ENCODE results near the gene OSR1. TPM values are rescaled to one million over a fixed set of nuclear protein-coding genes. Genes with fewer than 3 reads are reported as not detected.

The OSR1 gene
- total and polyA plus RNA-seq, 2 of the 4 experiments (the other 2 are of a cell fraction) = 12.4 to 48.0 TPM

- H2BK15ac ChIP-seq (ENCODE audit: low read depth, low read length) = no peak overlapping the region
- peak overlapping the region; percentile 77 for H2AFZ ChIP-seq (replicated peaks; ENCODE audit: low read length, poor library complexity)
- ChIA-PET POLR2A (ENCODE audit: unreplicated experiment) (interaction anchor here (0.6 to 1.0 kb wide), 4 partner anchors 9 to 254 kb away, joined by 3 to 10 read pairs (median 6); no protein-coding TSS in a partner anchor), CTCF (interaction anchor here (0.8 kb wide), 2 partner anchors 503 to 837 kb away, joined by 3 read pairs; no protein-coding TSS in a partner anchor)
- H3K4ac ChIP-seq (ENCODE audit: low read depth, low read length) = peak overlapping the region; percentile 91
- H3K14ac ChIP-seq (replicated peaks; ENCODE audit: low read depth, low read length) = peak overlapping the region; percentile 95
- H3K27me3 ChIP-seq (ENCODE audit: control insufficient read depth, insufficient read depth, low read length) = no peaks in the 10 kb centered on the region
- peak overlapping the region; percentile 80 for H3K56ac ChIP-seq (ENCODE audit: extremely low read depth, insufficient read depth, low read length)
- peaks cover 16% of the 10 kb centered on the region for H3K9me1 ChIP-seq (ENCODE audit: insufficient read depth, low read length)
- H3K4me1 ChIP-seq (ENCODE audit: control insufficient read depth, insufficient read depth, low read length) = peaks cover 16% of the 10 kb centered on the region
- peak overlapping the region; percentile 69 for H3K18ac ChIP-seq (ENCODE audit: low read depth, low read length)
- peak; percentile 19 for ATAC-seq (ENCODE audit: low read depth)
- peaks cover 9 to 52% of the 10 kb centered on the region in 2 experiments for H3K79me1 ChIP-seq (ENCODE audit: low read depth in 1 of 2, low read length in 2 of 2)
- intact Hi-C loops (cut with micrococcal nuclease) (loop anchor here (1.0 to 5.0 kb wide), 3 partner anchors 235 to 607 kb away; no protein-coding TSS in a partner anchor), in situ Hi-C loops (cut with MboI; ENCODE audit: low sequenced_read_pairs) (loop anchor here (10.0 kb wide), 1 partner anchor 233 kb away; no protein-coding TSS in a partner anchor), dilution Hi-C loops (cut with HindIII; ENCODE audit: low sequenced_read_pairs, unreplicated experiment) (no loop called here)
- H3K9ac ChIP-seq (ENCODE audit: low read depth, low read length) = peak overlapping the region; percentile 94
- peak overlapping the region; percentile 87 for H2AK9ac ChIP-seq (replicated peaks; ENCODE audit: low read depth, low read length, poor library complexity)
- H3K4me2 ChIP-seq (ENCODE audit: low read depth, low read length) = peak overlapping the region; percentile 92
- H3K9me3 ChIP-seq (ENCODE audit: control insufficient read depth, insufficient read depth, low read length) = no peaks in the 10 kb centered on the region
- peak overlapping the region; percentile 17; the same call in 1 of the 2 replicates for H4K5ac ChIP-seq (ENCODE audit: low read depth, low read length)
- H4K91ac ChIP-seq (ENCODE audit: insufficient read depth, low read depth, low read length) = peak overlapping the region; percentile 79
- peak overlapping the region; percentile 44 to 80; a peak in 2 of 4 replicates for H4K8ac ChIP-seq (ENCODE audit: low read depth in 2 of 2, low read length in 2 of 2)
- DNase-seq = peak; percentile 57
- H2BK5ac ChIP-seq (ENCODE audit: low read depth, low read length, poor library complexity, severe bottlenecking) = peak overlapping the region; percentile 72
- H2BK120ac ChIP-seq (ENCODE audit: low read depth, low read length) = peak overlapping the region; percentile 79
- H3K23ac ChIP-seq (ENCODE audit: low read depth, low read length) = peak overlapping the region; percentile 94
- WGBS, 2 experiments (ENCODE audit: extremely low coverage in 2 of 2, insufficient read length in 1 of 2) = 5% methylated on average over 11 of the region's 45 CpGs; no CpG with 5 or more reads in 1 of the 2 experiments
- TSS peak; percentile 12 for BruUV-seq (replicated peaks)
- H3K4me3 ChIP-seq (ENCODE audit: insufficient read depth, low read depth, low read length) = peak overlapping the region; percentile 88
- H3K36me3 ChIP-seq (ENCODE audit: control insufficient read depth, insufficient read depth, low read length) = peaks cover 16% of the 10 kb centered on the region; the same call in 1 of the 2 replicates
- H2AK5ac ChIP-seq (ENCODE audit: low read depth, low read length) = peak overlapping the region; percentile 6; the same call in 1 of the 2 replicates
- H2BK20ac ChIP-seq (ENCODE audit: low read depth, low read length) = peak overlapping the region; percentile 4
- H3K27ac ChIP-seq (ENCODE audit: insufficient read depth, low read length) = peak overlapping the region; percentile 84
- peaks cover 40% of the 10 kb centered on the region for H4K20me1 ChIP-seq (ENCODE audit: insufficient read depth, low read length)
- TF ChIP-seq RAD21 (IDR thresholded peaks at IDR 0.05; ENCODE audit: low read length) (no peak), CTCF (conservative IDR thresholded peaks at IDR 0.05; ENCODE audit: low read depth, low read length) (no peak), MAZ (IDR thresholded peaks at IDR 0.05; ENCODE audit: borderline replicate concordance, low read depth, low read length) (no peak), NFE2L2 (IDR thresholded peaks at IDR 0.05; ENCODE audit: low read depth, low read length) (no peak), BHLHE40 (IDR thresholded peaks at IDR 0.05; ENCODE audit: low read depth, low read length) (no peak), CHD1 (IDR thresholded peaks at IDR 0.05; ENCODE audit: low read depth, low read length) (no peak), USF2 (IDR thresholded peaks at IDR 0.05; ENCODE audit: low read depth, low read length) (no peak), RFX5 (IDR thresholded peaks at IDR 0.05; ENCODE audit: low read depth, low read length) (no peak), FOS (IDR thresholded peaks at IDR 0.05; ENCODE audit: low read depth, low read length) (no peak), SMC3 (IDR thresholded peaks at IDR 0.05; ENCODE audit: low read depth, low read length) (no peak), CEBPB (IDR thresholded peaks at IDR 0.05; ENCODE audit: low read depth, low read length) (no peak), MAFK (IDR thresholded peaks at IDR 0.05; ENCODE audit: low read depth, low read length) (no peak)
- TF ChIP-seq, protein P1, sequence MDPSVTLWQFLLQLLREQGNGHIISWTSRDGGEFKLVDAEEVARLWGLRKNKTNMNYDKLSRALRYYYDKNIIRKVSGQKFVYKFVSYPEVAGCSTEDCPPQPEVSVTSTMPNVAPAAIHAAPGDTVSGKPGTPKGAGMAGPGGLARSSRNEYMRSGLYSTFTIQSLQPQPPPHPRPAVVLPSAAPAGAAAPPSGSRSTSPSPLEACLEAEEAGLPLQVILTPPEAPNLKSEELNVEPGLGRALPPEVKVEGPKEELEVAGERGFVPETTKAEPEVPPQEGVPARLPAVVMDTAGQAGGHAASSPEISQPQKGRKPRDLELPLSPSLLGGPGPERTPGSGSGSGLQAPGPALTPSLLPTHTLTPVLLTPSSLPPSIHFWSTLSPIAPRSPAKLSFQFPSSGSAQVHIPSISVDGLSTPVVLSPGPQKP (IDR thresholded peaks at IDR 0.05; ENCODE audit: borderline replicate concordance, low read depth, low read length) = no peak
Measured at GRCh38 chr2:19357402-19358241, 801 bp downstream of the OSR1 start.

Data from IMR-90 (cell line).